Tibial artery (tissue), 4 donors: Measurements from ENCODE around the gene MEG3.

Source experiments
- DNase-seq, 2 donors: peaks; one replicate each; pipeline ENCODE4 v3.0.0-alpha.2; 2019
- H3K27ac ChIP-seq, 2 donors: fragments of 200-600 bp; sonication (generic) in 1 of 2; 1 replicate in 1 of 2; 2 replicates in 1 of 2; pipeline ENCODE4 v1.5.1; 2018 to 2019; ENCODE audit warnings: mild to moderate bottlenecking in 1 of 2
- H3K27me3 ChIP-seq, 2 donors: fragments of 200-600 bp; sonication (generic) in 1 of 2; one replicate each; pipeline versions ENCODE4 v1.5.1 to v1.6.0; 2016 to 2019
- H3K36me3 ChIP-seq, 3 donors: fragments of 200-600 bp; sonication (generic) in 2 of 3; one replicate each; pipeline ENCODE4 v1.5.1; 2016 to 2019; ENCODE audit warnings: mild to moderate bottlenecking in 2 of 3
- H3K4me1 ChIP-seq, 4 donors: fragments of 200-600 bp; sonication (generic) in 2 of 4; 1 replicate in 3 of 4; 2 replicates in 1 of 4; pipeline ENCODE4 v1.5.1; 2016 to 2019
- H3K4me3 ChIP-seq, 2 donors: fragments of 200-600 bp; sonication (generic) in 1 of 2; 1 replicate in 1 of 2; 2 replicates in 1 of 2; pipeline ENCODE4 v1.5.1; 2018 to 2019; ENCODE audit warnings: mild to moderate bottlenecking in 2 of 2
- H3K9me3 ChIP-seq, 3 donors: fragments of 200-600 bp; sonication (generic) in 1 of 3; one replicate each; pipeline ENCODE4 v1.5.1; 2016 to 2019
- CTCF ChIP-seq, 2 experiments: fragments of 200-600 bp in 1 of 2; fragments of 450-650 bp in 1 of 2; IDR thresholded peaks; one replicate each; pipeline ENCODE4 v1.5.1; 2017 to 2019; ENCODE audit warnings: antibody characterized with exemption in 2 of 2, mild to moderate bottlenecking in 1 of 2, moderate library complexity in 1 of 2
- intact Hi-C: fragments of 100-400 bp; cut with DNase I; formaldehyde crosslinking; loops from one replicate; pipeline ENCODE4 v1.15.0; 2023; ENCODE audit warnings: low total_unique reads

Gene MEG3

DNA sequence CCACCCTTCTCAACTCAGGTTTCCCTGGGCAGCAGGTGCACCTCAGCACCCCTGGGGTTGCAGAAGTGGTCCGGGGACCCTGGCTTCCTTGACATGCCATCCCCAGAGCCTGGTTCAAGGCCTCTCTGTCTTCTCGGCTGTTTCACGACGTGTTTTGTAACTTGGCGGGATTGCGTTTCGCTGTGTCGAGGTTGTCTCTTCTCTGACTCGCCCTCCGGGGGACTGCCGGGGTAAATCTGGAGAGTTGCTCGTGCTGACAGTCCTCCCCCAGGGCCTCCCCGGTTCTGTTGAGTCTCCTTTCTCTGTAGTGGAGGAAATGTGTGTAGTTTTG, 25.6 kb downstream of the MEG3 start:
- Histone ChIP-seq H3K4me3 (no peak overlapping the region), H3K36me3 (no peaks in the 10 kb centered on the region), H3K27ac (no peak overlapping the region), H3K4me1 (no peaks in the 10 kb centered on the region), H3K9me3 (no peaks in the 10 kb centered on the region), H3K27me3 (no peaks in the 10 kb centered on the region)
- intact Hi-C loops: loop anchor here (5.0 kb wide), 1 partner anchor 776 kb away; no protein-coding TSS in a partner anchor
- no peak for TF ChIP-seq CTCF (IDR thresholded peaks at IDR 0.05)
- DNase-seq: no peak

GRCh38 chr14:100851946-100852620, 26.2 kb downstream of the MEG3 start:
- H3K9me3 ChIP-seq: no peaks in the 10 kb centered on the region
- no peaks in the 10 kb centered on the region for H3K27me3 ChIP-seq
- peak in 1 of 2 donors; percentile 60 for DNase-seq
- no peak overlapping the region for H3K4me3 ChIP-seq
- no peaks in the 10 kb centered on the region for H3K4me1 ChIP-seq
- H3K27ac ChIP-seq: no peak overlapping the region
- TF ChIP-seq CTCF (IDR thresholded peaks at IDR 0.05): no peak
- intact Hi-C loops: loop anchor here (5.0 kb wide), 1 partner anchor 775 kb away; no protein-coding TSS in a partner anchor
- H3K36me3 ChIP-seq: no peaks in the 10 kb centered on the region

DNA sequence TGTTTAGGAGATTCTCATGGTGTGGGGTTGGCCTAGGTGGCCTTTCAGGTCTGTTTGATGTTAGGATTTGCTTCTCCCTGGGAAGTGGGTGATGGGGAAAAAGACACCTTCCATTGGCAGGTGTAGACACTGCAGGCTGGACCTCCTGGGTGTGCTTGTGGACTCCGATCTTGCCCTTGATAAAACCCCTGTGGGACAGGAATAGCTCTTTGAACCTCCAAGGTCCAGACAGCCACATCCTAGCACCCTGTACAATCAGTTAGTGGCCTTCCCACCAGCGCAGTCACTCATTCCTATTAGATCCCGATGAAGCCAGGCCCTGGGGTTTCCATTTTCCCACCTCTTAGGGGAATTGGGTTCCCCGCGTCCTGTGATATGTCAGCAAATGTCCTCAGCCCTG, 28.5 kb downstream of the MEG3 start:
- Histone ChIP-seq H3K27ac (no peak overlapping the region), H3K4me1 (no peaks in the 10 kb centered on the region), H3K4me3 (no peak overlapping the region), H3K9me3 (no peaks in the 10 kb centered on the region), H3K36me3 (no peaks in the 10 kb centered on the region), H3K27me3 (peaks cover 0 to 12% of the 10 kb centered on the region in 2 donors)
- intact Hi-C loops: loop anchor here (5.0 kb wide), 1 partner anchor 773 kb away; no protein-coding TSS in a partner anchor
- no peak for TF ChIP-seq CTCF (IDR thresholded peaks at IDR 0.05)
- DNase-seq: no peak

GRCh38 chr14:100855256-100855930, 29.5 kb downstream of the MEG3 start:
- TF ChIP-seq CTCF (IDR thresholded peaks at IDR 0.05): no peak
- Histone ChIP-seq H3K4me3 (no peak overlapping the region), H3K36me3 (no peaks in the 10 kb centered on the region), H3K27me3 (peaks cover 0 to 12% of the 10 kb centered on the region in 2 donors), H3K4me1 (no peaks in the 10 kb centered on the region), H3K27ac (no peak overlapping the region), H3K9me3 (no peaks in the 10 kb centered on the region)
- DNase-seq: no peak
- intact Hi-C loops: no loop called here

GRCh38 chr14:100856056-100856950, 30.4 kb downstream of the MEG3 start:
- no peak for TF ChIP-seq CTCF (IDR thresholded peaks at IDR 0.05)

More at GRCh38 chr14:100856056-100856950, 30.4 kb downstream of the MEG3 start:
- H3K4me3 ChIP-seq: no peak overlapping the region
- intact Hi-C loops: no loop called here
- peaks cover 0 to 12% of the 10 kb centered on the region in 2 donors for H3K27me3 ChIP-seq
- H3K27ac ChIP-seq: no peak overlapping the region
- no peaks in the 10 kb centered on the region for H3K4me1 ChIP-seq
- no peak for DNase-seq
- H3K36me3 ChIP-seq: no peaks in the 10 kb centered on the region
- H3K9me3 ChIP-seq: no peaks in the 10 kb centered on the region
